KOPT-K1 (cell line): Measurements from ENCODE around the gene SLIT3.
"Not testable (repeated sequence)": the region's sequence is repeated elsewhere in the genome, so short reads cannot be mapped to it uniquely, and the experiment has no call there.

Source experiments
- H3K27ac ChIP-seq: fragments of 200-600 bp; sonication (generic); 2 replicates; pipeline ENCODE4 v1.5.1; 2016; ENCODE audit warnings: antibody characterized with exemption, mild to moderate bottlenecking, low read depth, low read length; ENCODE audit not compliant: poor library complexity, severe bottlenecking
- H3K36me3 ChIP-seq: fragments of 200-600 bp; sonication (generic); 2 replicates; pipeline ENCODE4 v1.5.1; 2017; ENCODE audit warnings: antibody characterized with exemption, mild to moderate bottlenecking, low read length, moderate library complexity; ENCODE audit not compliant: insufficient read depth
- H3K9me3 ChIP-seq: fragments of 200-600 bp; sonication (generic); 2 replicates; pipeline ENCODE4 v1.5.1; 2017; ENCODE audit warnings: antibody characterized with exemption, low read length, mild to moderate bottlenecking; ENCODE audit not compliant: insufficient read depth, poor library complexity, severe bottlenecking

Gene SLIT3

DNA sequence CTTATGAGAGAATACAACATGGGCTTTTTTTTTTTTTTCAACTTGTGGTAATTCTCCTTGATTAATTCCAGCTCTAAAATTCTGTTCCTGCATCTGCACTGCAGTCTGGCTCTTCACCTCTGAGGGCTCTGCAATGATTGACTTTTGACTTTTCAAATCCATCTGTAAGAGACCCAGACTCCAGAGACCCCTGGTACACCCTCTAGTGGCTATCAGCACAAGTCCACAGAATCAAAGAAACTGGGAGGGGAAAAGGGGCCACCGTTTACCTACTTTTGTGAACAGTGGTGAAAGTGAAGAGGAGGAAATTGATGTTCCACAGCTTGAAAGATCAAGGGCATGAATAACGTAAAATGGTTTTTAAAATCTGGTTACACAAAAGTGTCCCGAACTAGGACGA lies 151.6 kb downstream of the SLIT3 start:
- Histone ChIP-seq H3K27ac (no peak overlapping the region), H3K9me3 (no peaks in the 10 kb centered on the region), H3K36me3 (no peaks in the 10 kb centered on the region)

GRCh38 chr5:169148138-169148740 lies 152.7 kb downstream of the SLIT3 start:
- Histone ChIP-seq H3K9me3 (no peaks in the 10 kb centered on the region), H3K36me3 (no peaks in the 10 kb centered on the region), H3K27ac (no peak overlapping the region)

- Histone ChIP-seq H3K27ac (no peak overlapping the region), H3K36me3 (no peaks in the 10 kb centered on the region), H3K9me3 (no peaks in the 10 kb centered on the region)
Measured at GRCh38 chr5:169147534-169147933, 153.4 kb downstream of the SLIT3 start.

DNA sequence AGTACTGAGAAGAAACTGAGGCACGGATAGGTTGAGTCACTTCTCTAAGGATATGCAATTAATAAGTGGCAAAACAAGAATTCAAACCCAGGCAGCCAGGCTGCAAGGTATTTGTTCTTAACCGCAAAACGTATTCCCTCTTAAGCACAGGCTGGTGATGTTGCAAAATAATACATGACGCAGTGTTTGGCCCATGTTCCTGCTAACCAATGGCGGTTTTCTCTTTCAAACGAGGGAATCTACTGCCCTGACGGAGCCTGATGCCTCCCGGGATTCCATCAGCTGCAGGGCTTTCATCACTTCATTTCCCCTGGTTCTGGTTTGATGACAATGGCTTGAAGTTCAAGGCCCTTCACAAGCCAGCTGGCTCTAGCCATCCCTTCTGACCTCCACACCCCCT lies 154.8 kb downstream of the SLIT3 start:
- H3K36me3 ChIP-seq = no peaks in the 10 kb centered on the region
- H3K27ac ChIP-seq = no peak overlapping the region
- no peaks in the 10 kb centered on the region for H3K9me3 ChIP-seq

- Histone ChIP-seq H3K36me3 (no peaks in the 10 kb centered on the region), H3K9me3 (no peaks in the 10 kb centered on the region), H3K27ac (no peak overlapping the region)
Measured at GRCh38 chr5:169142264-169142970, 158.5 kb downstream of the SLIT3 start.

DNA sequence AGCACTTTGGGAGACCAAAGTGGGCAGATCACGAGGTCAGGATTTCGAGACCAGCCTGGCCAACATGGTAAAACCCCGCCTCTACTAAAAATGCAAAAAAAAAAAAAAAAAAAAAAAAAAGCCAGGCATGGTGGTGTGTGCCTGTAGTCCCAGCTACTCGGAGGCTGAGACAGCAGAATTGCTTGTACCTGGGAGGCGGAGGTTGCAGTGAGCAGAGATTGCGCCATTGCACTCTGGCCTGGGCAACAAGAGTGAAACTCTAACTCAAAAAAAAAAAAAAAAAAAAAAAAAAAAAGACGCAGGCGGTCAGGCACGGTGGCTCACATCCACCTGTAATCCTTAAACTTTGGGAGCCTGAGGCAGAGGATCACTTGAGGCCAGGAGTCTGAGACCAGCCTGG lies 160.7 kb downstream of the SLIT3 start:
- H3K9me3 ChIP-seq, H3K27ac ChIP-seq, H3K36me3 ChIP-seq: not testable (repeated sequence)

DNA sequence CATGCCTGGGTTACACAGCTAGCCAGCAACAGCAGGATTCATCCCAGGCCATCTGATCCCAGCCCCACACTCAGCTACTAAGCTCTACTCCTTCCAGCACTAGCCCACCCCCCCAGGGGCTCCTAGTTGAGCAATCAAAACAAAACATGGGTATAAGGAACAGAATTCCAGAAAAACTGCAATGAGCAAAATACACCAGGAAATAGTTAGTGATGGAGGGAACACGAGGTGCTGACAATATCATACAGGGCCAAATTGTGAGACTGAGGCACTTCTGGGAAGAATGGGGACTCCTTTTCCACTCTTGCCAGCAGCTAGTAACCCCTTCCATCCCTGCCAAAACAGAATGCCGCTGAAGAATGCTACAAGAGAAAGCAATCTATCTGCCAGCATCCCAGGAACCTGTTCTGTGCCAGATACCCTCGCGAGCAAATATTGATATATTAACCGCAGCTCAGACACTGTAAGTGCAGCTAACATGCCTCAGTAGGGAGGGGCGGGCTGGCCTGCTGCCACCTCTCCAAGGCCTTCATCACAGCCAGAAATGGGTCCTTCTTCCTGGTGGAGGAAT lies 161.4 kb downstream of the SLIT3 start:
- H3K36me3 ChIP-seq = no peaks in the 10 kb centered on the region
- no peaks in the 10 kb centered on the region for H3K9me3 ChIP-seq
- no peak overlapping the region for H3K27ac ChIP-seq

DNA sequence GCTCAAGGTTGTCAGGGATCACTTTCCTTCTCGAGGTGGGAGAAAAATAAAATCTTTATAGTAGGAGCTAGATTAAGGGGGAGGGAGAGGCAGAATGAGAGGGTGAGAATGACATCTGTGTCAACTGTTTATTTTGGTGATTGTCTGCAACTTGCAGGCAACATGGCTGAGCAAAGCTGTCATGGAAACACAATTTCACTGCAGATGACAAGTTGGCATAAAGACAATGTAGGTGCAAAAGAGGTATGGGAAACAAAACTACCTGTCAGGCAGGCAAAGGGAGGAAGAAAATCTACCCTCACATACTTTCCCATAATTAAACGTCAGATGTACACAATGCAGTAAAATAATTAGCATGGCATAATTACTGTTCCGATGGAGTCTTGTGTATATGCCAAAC lies 167.4 kb downstream of the SLIT3 start:
- Histone ChIP-seq H3K27ac (no peak overlapping the region), H3K9me3 (no peaks in the 10 kb centered on the region), H3K36me3 (no peaks in the 10 kb centered on the region)

GRCh38 chr5:169132302-169132660 lies 168.7 kb downstream of the SLIT3 start:
- H3K36me3 ChIP-seq = no peaks in the 10 kb centered on the region
- no peaks in the 10 kb centered on the region for H3K9me3 ChIP-seq
- H3K27ac ChIP-seq = no peak overlapping the region

DNA sequence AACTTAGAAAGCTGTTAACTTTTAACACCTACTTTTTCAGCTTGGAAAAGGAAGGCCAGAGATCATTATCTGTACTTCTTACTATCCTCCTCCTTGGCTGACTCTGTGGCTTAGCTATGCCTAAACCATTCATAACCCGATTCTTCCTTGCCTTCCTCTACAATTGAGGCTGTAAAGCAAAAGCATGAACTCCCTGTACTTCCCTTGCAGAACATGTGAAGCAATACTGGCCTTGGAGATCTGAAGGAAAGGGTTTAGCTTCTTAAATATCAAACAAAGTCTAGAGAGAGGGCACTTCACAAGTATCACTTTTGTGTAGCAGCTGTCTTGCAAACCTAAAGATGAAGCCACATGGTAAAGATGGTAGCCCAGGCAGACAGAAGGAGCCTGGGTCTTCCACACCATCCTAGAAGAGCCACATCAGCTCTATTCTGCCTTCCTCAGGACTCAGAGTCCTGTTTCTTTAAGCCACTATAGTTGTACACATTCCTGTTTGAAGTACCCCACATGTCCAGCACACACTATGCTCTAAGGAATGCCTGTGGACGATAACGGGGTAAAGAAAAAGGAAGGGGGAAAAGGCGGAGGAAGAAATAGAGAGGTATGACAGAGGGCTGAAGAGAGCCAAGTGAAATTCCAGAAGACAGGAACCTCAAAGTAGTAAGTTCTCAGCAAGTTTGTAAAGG lies 169.2 kb downstream of the SLIT3 start:
- no peak overlapping the region for H3K27ac ChIP-seq
- H3K36me3 ChIP-seq = no peaks in the 10 kb centered on the region
- H3K9me3 ChIP-seq = no peaks in the 10 kb centered on the region

DNA sequence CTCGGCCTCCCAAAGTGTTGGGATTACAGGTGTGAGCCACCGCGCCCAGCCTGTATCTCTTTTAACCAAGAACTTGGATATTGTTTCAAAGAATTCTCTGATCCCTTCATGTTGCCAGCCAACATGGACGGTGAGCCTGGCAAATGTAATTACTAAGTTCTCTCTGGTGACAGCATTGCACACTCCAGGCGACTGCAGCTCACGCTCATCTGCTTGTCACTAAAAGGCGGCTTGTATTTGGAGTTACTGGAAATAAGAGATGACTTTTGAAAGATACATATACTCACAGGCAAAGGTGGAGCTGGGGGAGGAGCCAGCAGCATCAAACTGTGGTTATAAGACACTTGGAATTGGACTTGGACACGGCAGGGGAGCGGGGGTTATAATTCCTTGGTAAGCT lies 172.3 kb downstream of the SLIT3 start:
- no peak overlapping the region for H3K27ac ChIP-seq
- H3K36me3 ChIP-seq = no peaks in the 10 kb centered on the region

GRCh38 chr5:169127431-169127830 lies 173.5 kb downstream of the SLIT3 start:
- Histone ChIP-seq H3K36me3 (no peaks in the 10 kb centered on the region), H3K27ac (no peak overlapping the region), H3K9me3 (no peaks in the 10 kb centered on the region)

More for the DNA sequence above, 172.3 kb downstream of the SLIT3 start:
- no peaks in the 10 kb centered on the region for H3K9me3 ChIP-seq

DNA sequence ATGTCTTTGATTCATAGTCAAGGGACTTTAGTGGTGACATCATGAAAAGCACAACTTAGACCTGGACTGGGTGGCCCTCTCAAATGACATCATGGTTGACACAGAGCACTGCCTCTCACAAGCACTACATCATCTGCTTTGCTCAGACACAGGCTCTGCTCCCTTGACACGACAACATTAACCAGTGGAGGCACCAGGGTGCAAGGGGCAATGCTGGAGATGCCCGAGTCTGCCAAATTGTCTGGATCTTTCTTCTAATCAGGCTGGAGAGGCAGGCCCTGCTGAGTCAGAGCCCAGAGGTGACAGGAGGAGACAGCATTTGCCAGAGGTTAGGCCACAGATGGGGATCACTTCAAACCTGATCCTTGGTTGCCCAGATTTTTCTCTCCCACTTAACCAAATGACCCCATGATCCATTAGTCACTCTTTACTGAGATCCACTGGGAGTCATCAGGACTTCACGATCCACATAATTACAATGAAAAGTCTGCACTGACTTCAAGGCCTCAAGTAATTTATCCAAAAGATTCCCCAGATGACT lies 174.4 kb downstream of the SLIT3 start:
- Histone ChIP-seq H3K36me3 (no peaks in the 10 kb centered on the region), H3K27ac (no peak overlapping the region)

DNA sequence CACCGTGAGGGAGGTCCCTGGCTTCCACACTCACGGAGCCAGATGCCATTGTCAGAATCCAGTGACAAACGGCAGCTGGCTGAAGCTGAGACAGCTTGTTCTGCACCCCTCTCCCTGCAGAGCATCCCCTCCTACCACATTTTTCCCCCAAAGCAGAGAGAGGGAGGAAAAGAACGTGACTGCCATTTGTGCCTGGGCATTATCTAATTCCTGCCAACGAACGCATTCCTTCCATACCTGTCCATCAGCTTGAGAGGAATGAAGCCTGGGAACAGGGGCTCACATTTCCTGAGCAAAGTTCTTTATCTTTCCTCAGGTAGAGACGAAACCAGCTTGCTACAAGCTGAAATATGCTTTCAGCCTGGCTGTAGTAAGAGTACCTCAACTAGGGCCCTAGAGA lies 175.4 kb downstream of the SLIT3 start:
- Histone ChIP-seq H3K9me3 (no peaks in the 10 kb centered on the region), H3K27ac (no peak overlapping the region), H3K36me3 (no peaks in the 10 kb centered on the region)

More for the DNA sequence above, 174.4 kb downstream of the SLIT3 start:
- H3K9me3 ChIP-seq = no peaks in the 10 kb centered on the region

DNA sequence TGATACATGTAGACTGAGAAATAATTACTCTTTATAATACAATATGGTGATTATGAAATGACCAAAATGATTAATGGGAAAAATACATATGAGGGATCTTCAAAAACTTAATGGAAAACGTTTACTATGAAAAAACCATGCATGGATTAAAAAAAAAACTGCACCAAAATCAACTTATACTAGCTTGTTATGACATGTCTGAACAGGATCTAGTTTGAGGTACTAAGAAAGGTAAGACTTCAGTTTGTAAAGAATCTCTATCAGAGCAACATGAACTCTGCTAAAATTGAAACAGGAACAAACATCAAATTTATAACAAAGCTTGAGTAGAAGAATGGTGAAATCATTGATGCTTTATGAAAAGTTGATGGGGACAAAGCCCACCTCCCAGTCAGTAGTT lies 178.0 kb downstream of the SLIT3 start:
- Histone ChIP-seq H3K36me3 (no peaks in the 10 kb centered on the region), H3K27ac (no peak overlapping the region), H3K9me3 (no peaks in the 10 kb centered on the region)
